NCI-H510A treated with DMSO at 0.1 percent for 48 hours (cell line): ENCODE measurements around the gene IZUMO4.
"Not testable (repeated sequence)": the region's sequence is repeated elsewhere in the genome, so short reads cannot be mapped to it uniquely, and the experiment has no call there.

Experiments used
- DNase-seq: peaks from one replicate; lab custom pipeline; 2025; lab: John Stamatoyannopoulos, UW

IZUMO4 gene

GRCh38 chr19:2081873-2082810 lies 14.6 kb upstream of the IZUMO4 start:
- no peak for DNase-seq

- no peak for DNase-seq
Measured at GRCh38 chr19:2083174-2083854, 13.4 kb upstream of the IZUMO4 start.

DNA sequence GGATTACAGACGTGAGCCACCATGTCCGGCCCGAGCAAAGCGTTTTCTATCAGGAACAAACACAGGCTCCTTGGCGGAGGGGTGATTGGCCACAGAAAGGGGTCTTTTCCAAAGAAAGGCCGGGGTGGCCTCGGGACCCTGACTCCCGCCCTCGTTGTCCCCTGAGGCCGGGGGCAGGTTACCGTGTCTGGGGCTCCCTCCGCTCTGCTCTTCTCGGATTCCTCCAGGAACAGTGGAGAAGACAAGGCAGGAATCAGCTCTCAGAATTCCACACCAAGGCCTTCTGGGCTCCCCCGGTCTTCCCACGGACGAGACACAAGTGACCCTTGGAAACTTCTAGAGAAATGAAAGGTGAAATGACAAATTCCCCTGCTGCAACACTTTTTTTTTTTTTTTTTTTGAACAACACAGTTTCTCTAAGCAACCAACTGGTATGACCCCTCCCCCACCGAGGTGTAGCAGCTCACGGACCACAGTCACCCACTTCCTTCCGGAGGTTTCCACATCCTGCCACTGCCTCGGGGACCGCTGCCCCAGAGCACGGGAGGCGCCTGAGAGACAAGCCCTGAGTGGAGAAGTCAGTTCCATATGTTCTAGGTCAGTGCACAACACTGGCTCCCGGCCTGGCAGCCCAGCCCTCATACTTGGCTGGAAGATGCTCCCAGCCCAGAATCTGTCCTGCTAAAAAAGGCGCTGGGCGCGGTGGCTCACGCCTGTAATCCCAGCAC lies 11.6 kb upstream of the IZUMO4 start:
- no peak for DNase-seq

DNA sequence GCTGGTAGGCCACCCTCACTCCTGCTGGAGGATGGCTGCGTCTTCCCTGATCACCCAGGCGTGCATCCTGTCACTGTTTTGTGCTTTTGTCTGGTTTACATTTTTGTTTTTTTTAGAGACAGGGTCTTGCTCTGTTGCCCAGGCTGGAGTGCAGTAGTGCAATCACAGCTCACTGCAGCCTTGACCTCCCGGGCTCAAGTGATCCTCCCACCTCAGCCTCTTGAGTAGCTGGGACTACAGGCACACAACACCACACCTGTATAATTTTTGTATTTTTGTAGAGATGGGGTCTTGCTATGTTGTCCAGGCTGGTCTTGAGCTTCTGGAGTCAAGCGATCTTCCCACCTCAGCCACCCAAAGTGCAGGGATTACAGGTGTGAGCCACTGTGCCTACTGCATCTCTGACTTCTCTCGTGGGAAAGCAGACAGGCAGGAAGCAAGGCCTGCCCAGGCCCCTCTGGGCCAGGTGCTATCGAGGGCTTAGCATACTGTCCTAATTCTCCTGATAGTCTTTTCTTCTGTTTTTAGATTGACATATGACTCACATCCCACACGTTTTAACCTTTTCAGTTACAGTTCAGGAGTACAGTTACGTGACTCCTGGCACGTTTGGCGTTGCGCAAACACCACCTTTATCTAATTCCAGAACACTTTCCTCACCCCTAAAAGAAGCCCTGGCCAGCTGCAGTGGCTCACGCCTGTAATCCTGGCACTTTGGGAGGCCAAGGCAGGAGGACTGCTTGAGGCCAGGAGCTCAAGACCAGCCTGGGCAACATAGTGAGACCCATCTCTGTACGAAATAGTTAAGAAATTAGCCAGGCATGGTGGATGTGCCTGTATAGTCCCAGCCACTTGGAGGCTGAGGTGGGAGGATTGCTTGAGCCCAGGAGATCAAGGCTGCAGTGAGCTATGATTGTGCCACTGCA lies 9.8 kb upstream of the IZUMO4 start:
- DNase-seq, result not testable (repeated sequence)

DNA sequence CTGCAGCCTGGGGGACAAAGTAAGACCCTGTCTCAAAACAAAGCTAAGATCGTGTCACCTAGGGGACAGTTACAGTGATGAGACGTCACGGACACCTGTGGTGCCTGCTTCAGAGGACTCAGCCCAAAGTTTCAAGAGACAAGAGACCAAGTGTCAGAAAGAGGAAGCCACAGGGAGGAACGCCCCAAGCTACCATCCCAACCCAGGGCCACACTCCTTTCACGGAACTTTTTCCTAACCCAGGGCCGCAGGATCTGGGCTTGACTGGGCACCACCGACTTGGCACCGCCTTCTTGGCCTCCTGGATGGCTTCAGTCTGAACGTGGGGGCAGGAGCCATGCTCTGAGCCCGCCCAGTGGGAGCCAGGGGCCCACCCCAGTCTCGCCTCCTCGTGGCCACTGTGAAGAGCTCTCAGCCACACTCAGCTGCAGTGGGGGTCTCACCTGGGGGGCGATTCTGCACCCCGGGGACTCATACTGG lies 9.1 kb upstream of the IZUMO4 start:
- no peak for DNase-seq

DNA sequence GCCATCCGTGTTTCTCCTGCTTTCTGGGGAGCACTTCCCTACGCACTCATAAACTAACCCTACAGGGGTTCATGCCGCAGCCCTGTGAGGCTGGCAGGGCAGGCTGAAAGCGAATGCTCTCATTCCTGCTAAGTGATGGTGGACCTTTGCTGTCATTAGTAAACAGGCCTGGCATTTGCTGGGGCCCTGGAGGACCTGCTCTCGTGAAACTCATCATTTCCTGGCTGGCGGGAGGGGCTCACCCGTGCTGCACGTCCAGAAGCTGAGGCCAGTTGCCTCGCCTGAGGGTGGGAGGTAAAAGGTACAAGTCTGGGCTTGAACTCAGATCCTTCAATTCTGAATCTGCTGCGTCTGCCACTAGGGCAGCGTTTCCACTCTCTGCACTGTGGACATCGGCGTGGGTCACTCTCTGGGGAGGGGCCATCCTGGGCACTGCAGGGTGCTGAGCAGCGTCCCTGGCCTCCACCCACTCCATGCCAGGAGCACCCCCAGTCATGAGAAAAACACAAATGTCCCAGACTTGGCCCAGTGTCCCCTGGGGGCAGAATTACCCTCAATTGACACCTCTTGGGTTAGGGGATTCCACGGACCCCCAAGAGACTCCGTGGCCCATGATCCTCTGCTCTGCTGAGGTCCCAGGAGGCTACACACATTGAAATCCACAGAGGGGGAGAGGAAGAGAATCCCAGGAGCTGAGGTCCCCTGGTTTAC lies 7.6 kb upstream of the IZUMO4 start:
- peak; percentile 34 for DNase-seq

DNA sequence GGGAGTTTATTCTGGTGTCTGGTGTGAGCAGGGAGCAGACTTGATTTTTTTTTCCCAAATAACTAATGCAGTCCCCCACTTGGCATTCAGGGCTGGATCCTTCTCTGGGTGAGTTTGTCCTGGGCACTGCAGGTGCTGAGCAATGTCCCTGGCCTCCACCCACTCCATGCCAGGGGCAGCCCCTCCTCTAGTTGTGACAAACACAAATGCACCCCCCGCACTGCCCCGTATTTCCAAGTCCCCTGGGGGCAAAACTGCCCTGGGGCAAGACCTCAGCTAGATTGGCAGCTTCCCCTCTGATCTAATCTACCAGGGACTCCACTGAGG lies 7.0 kb upstream of the IZUMO4 start:
- no peak for DNase-seq

- DNase-seq, result not testable (repeated sequence)
Measured at GRCh38 chr19:2091926-2092525, 4.7 kb upstream of the IZUMO4 start.

- DNase-seq, result peak; percentile 61
Measured at GRCh38 chr19:2096034-2096479, 658 bp upstream of the IZUMO4 start, which contains the start of gene MOB3A. MOB3A (minus strand) TSS chr19:2096326; CDS start chr19:2078560, 17,766 bp downstream.

DNA sequence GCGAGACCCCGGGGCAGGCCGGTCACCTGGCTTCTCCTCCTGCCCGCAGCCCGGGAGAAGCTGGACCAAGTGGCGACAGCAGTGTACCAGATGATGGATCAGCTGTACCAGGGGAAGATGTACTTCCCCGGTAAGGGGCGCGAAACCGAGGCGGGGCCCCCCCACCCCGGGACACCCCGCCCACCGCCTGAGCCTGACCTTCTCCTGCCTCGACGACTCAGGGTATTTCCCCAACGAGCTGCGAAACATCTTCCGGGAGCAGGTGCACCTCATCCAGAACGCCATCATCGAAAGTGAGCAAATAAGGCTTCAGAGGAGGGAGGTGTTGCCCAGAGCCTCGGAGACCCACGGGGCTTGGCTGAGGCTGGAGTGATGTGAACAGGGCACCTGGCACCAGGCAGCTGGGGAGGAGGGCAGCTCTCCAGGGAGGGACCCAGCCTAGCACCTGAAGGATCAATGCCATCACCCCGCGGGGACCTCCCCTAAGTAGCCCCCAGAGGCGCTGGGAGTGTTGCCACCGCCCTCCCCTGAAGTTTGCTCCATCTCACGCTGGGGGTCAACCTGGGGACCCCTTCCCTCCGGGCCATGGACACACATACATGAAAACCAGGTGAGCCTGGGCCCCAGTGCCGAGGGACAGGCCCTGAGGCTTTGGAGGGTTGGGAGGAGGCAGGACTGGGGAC lies 629 bp downstream of the IZUMO4 start:
- no peak for DNase-seq

GRCh38 chr19:2097886-2098327 lies 1.2 kb downstream of the IZUMO4 start:
- no peak for DNase-seq

GRCh38 chr19:2099054-2099501 lies 2.4 kb downstream of the IZUMO4 start:
- no peak for DNase-seq

- no peak for DNase-seq
Measured at GRCh38 chr19:2099937-2100718, 3.4 kb downstream of the IZUMO4 start.

- no peak for DNase-seq
Measured at GRCh38 chr19:2100719-2101061, 4.0 kb downstream of the IZUMO4 start.

- DNase-seq, result no peak
Measured at GRCh38 chr19:2101417-2102335, 5.0 kb downstream of the IZUMO4 start.

DNA sequence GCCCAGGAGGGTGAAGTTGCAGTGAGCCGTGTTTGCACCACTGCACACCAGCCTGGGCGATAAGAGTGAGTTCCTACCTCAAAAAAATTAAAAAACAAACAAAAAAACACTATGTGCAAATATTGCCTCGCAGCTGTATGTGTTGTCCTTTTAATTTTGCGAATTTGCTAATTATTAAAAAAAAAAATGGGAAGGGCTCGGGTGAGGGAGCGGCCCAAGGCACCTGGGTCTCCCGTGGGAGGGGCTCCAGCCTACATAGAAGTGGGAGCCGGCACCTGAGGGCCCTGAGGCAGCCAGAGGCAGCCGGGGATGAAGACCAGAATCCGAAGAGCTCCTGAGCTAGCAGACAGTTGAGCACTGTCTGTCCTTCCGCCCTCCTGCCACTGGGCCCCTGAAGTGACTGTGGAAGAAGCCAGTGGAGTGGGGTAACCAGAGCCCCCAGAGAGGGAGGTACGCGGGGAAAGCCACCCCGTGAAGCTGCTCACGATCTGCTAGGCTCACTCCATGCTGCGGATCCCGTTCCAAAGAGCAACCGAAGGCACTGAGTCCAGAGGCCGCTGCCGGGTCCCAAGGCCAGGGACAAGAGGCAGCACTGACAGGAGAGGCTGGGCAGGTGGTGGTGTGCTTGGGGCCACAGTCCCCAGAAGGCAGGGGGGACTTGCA lies 6.5 kb downstream of the IZUMO4 start:
- no peak for DNase-seq
